IgD-negative memory B cell (primary cell): Measurements from ENCODE around the gene OLFML2B. TPM values are rescaled to one million over a fixed set of nuclear protein-coding genes. Genes with fewer than 3 reads are reported as not detected.

ENCODE experiments used
- H3K27ac Mint-ChIP-seq, 3 donors: one replicate each; pipeline ENCODE4 v1.8.0; 2020 to 2022; ENCODE audit warnings: mild to moderate bottlenecking in 3 of 3, mixed read lengths in 3 of 3, moderate library complexity in 1 of 3
- H3K27me3 Mint-ChIP-seq: one replicate; pipeline ENCODE4 v1.8.0; 2021; ENCODE audit warnings: mixed read lengths
- H3K36me3 Mint-ChIP-seq: one replicate; pipeline ENCODE4 v1.8.0; 2020; ENCODE audit warnings: mild to moderate bottlenecking, mixed read lengths
- H3K4me1 Mint-ChIP-seq, 3 donors: one replicate each; pipeline ENCODE4 v1.8.0; 2020 to 2022; ENCODE audit warnings: mixed read lengths in 3 of 3, mild to moderate bottlenecking in 1 of 3
- H3K4me3 Mint-ChIP-seq, 4 donors: one replicate each; pipeline ENCODE4 v1.8.0; 2020 to 2022; ENCODE audit warnings: mild to moderate bottlenecking in 4 of 4, mixed read lengths in 4 of 4, moderate library complexity in 3 of 4
- H3K9me3 Mint-ChIP-seq, 3 donors: one replicate each; pipeline ENCODE4 v1.8.0; 2020 to 2021; ENCODE audit warnings: mixed read lengths in 3 of 3, mild to moderate bottlenecking in 1 of 3
- polyA plus RNA-seq: library from polyadenylated mRNA; unstranded; fragments of 300-500 nt; fragmentation: Illumina TruSeq; gene quantifications from one replicate; pipeline ENCODE4 v1.2.3, GENCODE V29; 2021

Gene OLFML2B
- polyA plus RNA-seq, 1 donor from 2014 or later, result not detected

GRCh38 chr1:162007466-162007865 lies 16.2 kb downstream of the OLFML2B start:
- H3K36me3 Mint-ChIP-seq, result no peaks in the 10 kb centered on the region
- no peak overlapping the region for H3K27ac Mint-ChIP-seq
- peaks cover 0 to 1% (median 0%) of the 10 kb centered on the region in 3 donors for H3K4me1 Mint-ChIP-seq
- H3K4me3 Mint-ChIP-seq, result no peak overlapping the region
- peaks cover 22% of the 10 kb centered on the region for H3K27me3 Mint-ChIP-seq
- H3K9me3 Mint-ChIP-seq, result peaks cover 0 to 2% (median 0%) of the 10 kb centered on the region in 3 donors

DNA sequence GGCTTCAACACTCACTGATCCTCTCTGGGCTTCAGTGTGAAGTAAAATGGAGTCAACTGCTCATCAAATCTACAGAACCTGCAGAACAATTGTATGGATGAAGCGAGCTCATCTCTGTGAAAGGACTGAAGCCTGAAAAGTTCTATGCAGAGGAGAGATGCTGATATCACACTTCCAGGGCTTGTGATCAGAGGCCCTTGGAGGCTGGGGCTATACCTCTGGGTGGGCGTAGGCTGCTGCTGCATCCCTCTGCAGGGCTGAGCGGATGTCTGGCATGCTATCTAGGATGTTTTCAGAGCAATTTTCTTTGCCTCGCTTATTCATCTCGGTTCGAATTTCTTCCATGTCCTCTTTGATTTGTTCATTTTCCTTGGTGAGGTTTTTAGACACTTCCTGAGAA lies 17.6 kb downstream of the OLFML2B start:
- peaks cover 22% of the 10 kb centered on the region for H3K27me3 Mint-ChIP-seq
- no peaks in the 10 kb centered on the region for H3K36me3 Mint-ChIP-seq
- H3K4me3 Mint-ChIP-seq, result no peak overlapping the region
- H3K9me3 Mint-ChIP-seq, result peaks cover 0 to 2% (median 0%) of the 10 kb centered on the region in 3 donors
- no peak overlapping the region for H3K27ac Mint-ChIP-seq
- peaks cover 0 to 1% (median 0%) of the 10 kb centered on the region in 3 donors for H3K4me1 Mint-ChIP-seq

- no peaks in the 10 kb centered on the region for H3K4me1 Mint-ChIP-seq
- no peak overlapping the region for H3K27ac Mint-ChIP-seq
- no peaks in the 10 kb centered on the region for H3K36me3 Mint-ChIP-seq
- peaks cover 22% of the 10 kb centered on the region for H3K27me3 Mint-ChIP-seq
- H3K9me3 Mint-ChIP-seq, result peaks cover 0 to 2% (median 0%) of the 10 kb centered on the region in 3 donors
- H3K4me3 Mint-ChIP-seq, result no peak overlapping the region
Measured at GRCh38 chr1:162004441-162004950, 19.2 kb downstream of the OLFML2B start.

DNA sequence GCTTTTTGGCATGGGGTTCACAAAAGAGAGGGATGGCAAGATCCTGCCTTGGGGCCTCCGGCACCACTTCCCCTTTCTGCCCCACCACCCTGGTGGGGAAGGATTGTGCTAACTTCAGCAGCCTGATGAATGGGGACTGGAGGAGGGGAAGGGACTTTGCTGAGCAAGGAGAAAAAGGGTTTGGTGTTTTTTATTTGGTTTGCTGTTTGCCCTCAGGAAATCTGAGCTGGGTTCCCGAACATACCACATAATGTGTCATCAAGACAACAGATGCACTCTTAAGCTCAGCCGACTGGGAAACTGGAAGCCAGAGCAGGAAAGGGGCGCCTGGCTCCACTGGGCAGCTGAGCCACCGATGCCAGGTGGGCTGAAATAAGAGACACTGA lies 19.8 kb downstream of the OLFML2B start:
- no peaks in the 10 kb centered on the region for H3K36me3 Mint-ChIP-seq
- no peaks in the 10 kb centered on the region for H3K4me1 Mint-ChIP-seq
- no peak overlapping the region for H3K27ac Mint-ChIP-seq
- peaks cover 21% of the 10 kb centered on the region for H3K27me3 Mint-ChIP-seq
- no peak overlapping the region for H3K4me3 Mint-ChIP-seq
- peaks cover 0 to 2% (median 0%) of the 10 kb centered on the region in 3 donors for H3K9me3 Mint-ChIP-seq

GRCh38 chr1:162003061-162003829 lies 20.4 kb downstream of the OLFML2B start:
- H3K27me3 Mint-ChIP-seq, result peaks cover 20% of the 10 kb centered on the region
- H3K9me3 Mint-ChIP-seq, result peaks cover 0 to 2% (median 0%) of the 10 kb centered on the region in 3 donors
- H3K4me3 Mint-ChIP-seq, result no peak overlapping the region
- no peaks in the 10 kb centered on the region for H3K36me3 Mint-ChIP-seq
- no peak overlapping the region for H3K27ac Mint-ChIP-seq
- no peaks in the 10 kb centered on the region for H3K4me1 Mint-ChIP-seq

DNA sequence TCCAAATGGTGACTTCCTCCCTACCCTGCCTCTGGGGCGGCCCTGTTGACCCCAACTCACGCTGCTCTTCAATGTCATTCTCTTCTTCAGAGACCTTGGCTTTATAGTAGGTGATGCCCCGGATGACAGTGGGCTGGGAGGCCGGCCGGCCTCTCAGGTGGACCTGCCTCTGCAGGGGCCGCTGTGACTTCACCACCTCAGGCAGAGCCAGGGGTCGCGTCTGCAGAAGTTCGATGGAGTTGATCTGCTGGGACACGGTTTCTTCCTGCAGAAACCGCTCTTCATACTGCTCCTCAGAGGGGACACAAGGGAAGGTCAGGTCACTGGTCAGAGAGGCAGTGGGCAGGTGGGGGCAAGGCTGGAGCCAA lies 23.6 kb downstream of the OLFML2B start:
- no peaks in the 10 kb centered on the region for H3K36me3 Mint-ChIP-seq

DNA sequence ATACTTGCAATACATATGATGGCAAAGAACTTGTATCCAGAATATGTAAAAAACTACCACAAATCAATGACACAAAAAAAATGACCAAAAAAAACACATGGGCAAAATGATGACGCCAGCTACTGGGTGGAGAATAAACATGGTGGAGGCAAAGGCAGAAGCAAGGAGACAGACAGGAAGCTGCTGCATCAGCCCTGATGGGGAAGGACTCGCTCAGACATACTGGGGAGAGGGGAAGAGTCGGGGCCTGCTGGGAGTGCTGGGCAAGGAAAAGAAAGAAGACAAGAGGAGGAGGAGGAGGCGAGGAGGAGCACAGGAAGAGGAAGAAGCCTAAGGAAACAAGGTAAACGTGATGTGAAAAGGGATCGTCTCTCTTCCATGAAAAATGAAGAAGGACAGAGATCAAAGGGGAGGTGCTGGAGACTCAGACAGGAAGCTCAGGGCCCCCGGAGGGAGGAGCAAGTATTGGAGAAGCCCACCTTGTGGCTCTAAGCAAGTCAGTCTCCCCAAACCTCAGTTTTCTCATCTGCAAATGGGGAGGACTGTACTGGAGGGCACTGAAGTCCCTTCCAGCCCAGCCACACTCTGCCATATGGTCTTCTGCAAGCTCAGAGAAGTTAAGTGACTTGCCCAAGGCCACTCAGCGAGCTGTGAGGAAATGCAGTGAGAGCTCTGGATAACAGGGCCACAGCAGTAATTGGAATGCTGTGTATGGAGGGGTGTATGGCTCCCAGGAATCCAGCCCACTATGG lies 24.2 kb downstream of the OLFML2B start:
- Mint-ChIP-seq H3K9me3 (peaks cover 0 to 3% (median 0%) of the 10 kb centered on the region in 3 donors), H3K4me3 (no peak overlapping the region), H3K27me3 (peaks cover 5% of the 10 kb centered on the region)

More for the DNA sequence above, 23.6 kb downstream of the OLFML2B start:
- Mint-ChIP-seq H3K9me3 (peaks cover 0 to 4% (median 0%) of the 10 kb centered on the region in 3 donors), H3K27me3 (peaks cover 11% of the 10 kb centered on the region), H3K27ac (no peak overlapping the region), H3K4me1 (no peaks in the 10 kb centered on the region), H3K4me3 (no peak overlapping the region)

GRCh38 chr1:161998811-161999210 lies 24.9 kb downstream of the OLFML2B start:
- H3K27me3 Mint-ChIP-seq, result peaks cover 4% of the 10 kb centered on the region
- H3K36me3 Mint-ChIP-seq, result no peaks in the 10 kb centered on the region
- H3K27ac Mint-ChIP-seq, result no peak overlapping the region
- H3K9me3 Mint-ChIP-seq, result peaks cover 0 to 2% (median 0%) of the 10 kb centered on the region in 3 donors
- no peaks in the 10 kb centered on the region for H3K4me1 Mint-ChIP-seq
- no peak overlapping the region for H3K4me3 Mint-ChIP-seq

More for the DNA sequence above, 24.2 kb downstream of the OLFML2B start:
- Mint-ChIP-seq H3K27ac (no peak overlapping the region), H3K4me1 (no peaks in the 10 kb centered on the region), H3K36me3 (no peaks in the 10 kb centered on the region)

GRCh38 chr1:161997152-161997551 lies 26.5 kb downstream of the OLFML2B start:
- no peaks in the 10 kb centered on the region for H3K36me3 Mint-ChIP-seq
- no peak overlapping the region for H3K4me3 Mint-ChIP-seq
- H3K4me1 Mint-ChIP-seq, result no peaks in the 10 kb centered on the region
- H3K27me3 Mint-ChIP-seq, result no peaks in the 10 kb centered on the region
- H3K9me3 Mint-ChIP-seq, result peaks cover 0 to 2% (median 0%) of the 10 kb centered on the region in 3 donors
- H3K27ac Mint-ChIP-seq, result no peak overlapping the region

- Mint-ChIP-seq H3K9me3 (peaks cover 0 to 5% (median 0%) of the 10 kb centered on the region in 3 donors), H3K36me3 (no peaks in the 10 kb centered on the region), H3K4me3 (no peak overlapping the region), H3K27ac (no peak overlapping the region), H3K4me1 (no peaks in the 10 kb centered on the region), H3K27me3 (no peaks in the 10 kb centered on the region)
Measured at GRCh38 chr1:161994175-161994668, 29.4 kb downstream of the OLFML2B start.

DNA sequence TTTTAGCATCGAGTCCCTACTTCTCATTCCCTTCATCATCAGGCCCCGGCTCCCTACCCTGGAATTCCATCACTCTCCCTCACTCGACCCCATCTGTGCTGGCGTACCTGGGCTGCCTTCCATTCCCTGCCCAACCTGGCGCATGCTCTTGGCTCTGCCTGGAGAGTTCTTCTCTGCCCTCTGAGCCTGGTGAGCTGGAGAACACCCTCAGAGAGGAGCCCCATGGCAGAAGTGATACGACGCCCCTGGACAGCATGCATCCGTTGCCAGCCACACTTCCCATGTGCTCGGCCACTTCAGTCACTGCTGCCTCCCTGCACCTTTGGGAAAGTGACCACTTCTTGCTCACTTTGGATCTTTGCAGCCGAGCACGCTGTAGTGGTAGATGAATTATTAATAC lies 30.1 kb downstream of the OLFML2B start:
- no peak overlapping the region for H3K27ac Mint-ChIP-seq
- H3K4me3 Mint-ChIP-seq, result no peak overlapping the region
- H3K4me1 Mint-ChIP-seq, result no peaks in the 10 kb centered on the region
- H3K36me3 Mint-ChIP-seq, result no peaks in the 10 kb centered on the region
- peaks cover 6% of the 10 kb centered on the region for H3K27me3 Mint-ChIP-seq
- peaks cover 0 to 5% (median 0%) of the 10 kb centered on the region in 3 donors for H3K9me3 Mint-ChIP-seq

GRCh38 chr1:161989786-161990185 lies 33.9 kb downstream of the OLFML2B start:
- H3K4me1 Mint-ChIP-seq, result no peaks in the 10 kb centered on the region
- peaks cover 2 to 7% (median 3%) of the 10 kb centered on the region in 3 donors for H3K9me3 Mint-ChIP-seq
- peaks cover 11% of the 10 kb centered on the region for H3K27me3 Mint-ChIP-seq
- H3K4me3 Mint-ChIP-seq, result no peak overlapping the region
- H3K36me3 Mint-ChIP-seq, result no peaks in the 10 kb centered on the region
- H3K27ac Mint-ChIP-seq, result no peak overlapping the region

- no peaks in the 10 kb centered on the region for H3K36me3 Mint-ChIP-seq
- peaks cover 2 to 7% (median 3%) of the 10 kb centered on the region in 3 donors for H3K9me3 Mint-ChIP-seq
- H3K4me1 Mint-ChIP-seq, result no peaks in the 10 kb centered on the region
- no peak overlapping the region for H3K4me3 Mint-ChIP-seq
- no peak overlapping the region for H3K27ac Mint-ChIP-seq
- H3K27me3 Mint-ChIP-seq, result peaks cover 13% of the 10 kb centered on the region
Measured at GRCh38 chr1:161989108-161989507, 34.6 kb downstream of the OLFML2B start.

DNA sequence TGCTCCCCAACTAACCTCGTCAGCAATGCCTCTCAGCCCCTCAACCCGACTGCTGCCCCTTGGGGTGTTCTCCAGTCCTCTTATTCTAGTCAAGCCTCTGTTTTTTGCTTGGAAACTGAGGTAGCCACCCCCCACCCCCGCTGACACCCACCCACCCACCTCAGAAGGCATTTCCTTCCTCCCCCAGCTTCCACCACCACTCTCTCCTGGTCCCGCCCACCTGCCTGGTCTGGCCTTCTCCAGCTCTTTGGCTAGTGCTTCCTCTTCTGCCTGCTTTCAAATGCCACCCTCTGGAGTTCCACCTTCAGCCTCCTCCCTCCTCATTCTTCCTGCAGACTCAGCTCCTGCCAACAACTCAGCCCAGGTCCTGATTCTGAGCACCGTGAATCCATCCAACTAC lies 35.3 kb downstream of the OLFML2B start:
- Mint-ChIP-seq H3K27ac (no peak overlapping the region), H3K4me3 (no peak overlapping the region), H3K4me1 (no peaks in the 10 kb centered on the region), H3K36me3 (no peaks in the 10 kb centered on the region), H3K27me3 (peaks cover 13% of the 10 kb centered on the region), H3K9me3 (peaks cover 2 to 7% (median 3%) of the 10 kb centered on the region in 3 donors)

- Mint-ChIP-seq H3K9me3 (peaks cover 2 to 7% (median 3%) of the 10 kb centered on the region in 3 donors), H3K27ac (no peak overlapping the region), H3K4me1 (no peaks in the 10 kb centered on the region), H3K36me3 (no peaks in the 10 kb centered on the region), H3K27me3 (peaks cover 14% of the 10 kb centered on the region), H3K4me3 (no peak overlapping the region)
Measured at GRCh38 chr1:161987872-161988271, 35.8 kb downstream of the OLFML2B start.
